ENCODE measurements around the gene ARID3C. TPM values are rescaled to one million over a fixed set of nuclear protein-coding genes. Genes with fewer than 3 reads are reported as not detected.

The ARID3C gene
- under 1 TPM in 3 of 4 donors, not detected in 1; 0.11 to 0.22 (median 0.17) TPM for polyA plus RNA-seq (ENCODE audit: insufficient read length in 4 of 4)

GRCh38 chr9:34628656-34629490, at the start of gene ARID3C:
Gene ARID3C (minus strand): TSS chr9:34629066. CDS start chr9:34628014, 1,052 bp downstream.
- DNase-seq (ENCODE audit: low read depth in 4 of 4, low spot score in 3 of 4) = no peak

- DNase-seq (ENCODE audit: low read depth in 4 of 4, low spot score in 3 of 4) = no peak
These were observed 47.0 kb upstream of the ARID3C start for GRCh38 chr9:34675869-34676268.

- DNase-seq (ENCODE audit: low read depth in 4 of 4, low spot score in 3 of 4) = peak in 1 of 4 donors; percentile 36
These were observed 46.3 kb upstream of the ARID3C start for GRCh38 chr9:34675048-34675714.

GRCh38 chr9:34674440-34674839, 45.6 kb upstream of the ARID3C start:
- no peak for DNase-seq (ENCODE audit: low read depth in 4 of 4, low spot score in 3 of 4)

GRCh38 chr9:34671307-34671706, 42.4 kb upstream of the ARID3C start:
- DNase-seq (ENCODE audit: low read depth in 4 of 4, low spot score in 3 of 4) = no peak

GRCh38 chr9:34669809-34670562, 41.1 kb upstream of the ARID3C start:
- DNase-seq (ENCODE audit: low read depth in 4 of 4, low spot score in 3 of 4) = no peak

GRCh38 chr9:34665381-34666250, 36.8 kb upstream of the ARID3C start:
- peak; percentile 82 to 93 (median 88) for DNase-seq (ENCODE audit: low read depth in 4 of 4, low spot score in 3 of 4)

- DNase-seq (ENCODE audit: low read depth in 4 of 4, low spot score in 3 of 4) = no peak
These were observed 36.2 kb upstream of the ARID3C start for GRCh38 chr9:34665067-34665380.

GRCh38 chr9:34664281-34665066, 35.6 kb upstream of the ARID3C start:
- DNase-seq (ENCODE audit: low read depth in 4 of 4, low spot score in 3 of 4) = peak in 1 of 4 donors; percentile 39

GRCh38 chr9:34663303-34663605, 34.4 kb upstream of the ARID3C start:
- DNase-seq (ENCODE audit: low read depth in 4 of 4, low spot score in 3 of 4) = no peak

GRCh38 chr9:34662526-34663302, 33.8 kb upstream of the ARID3C start, which contains the start of gene CCL27:
Gene CCL27 (minus strand): TSS chr9:34662657. CDS start chr9:34662633, 24 bp downstream.
- DNase-seq (ENCODE audit: low read depth in 4 of 4, low spot score in 3 of 4) = no peak

GRCh38 chr9:34659592-34660253, 30.9 kb upstream of the ARID3C start:
- no peak for DNase-seq (ENCODE audit: low read depth in 4 of 4, low spot score in 3 of 4)

- no peak for DNase-seq (ENCODE audit: low read depth in 4 of 4, low spot score in 3 of 4)
These were observed 29.6 kb upstream of the ARID3C start for GRCh38 chr9:34658461-34658860.

GRCh38 chr9:34656992-34657391, 28.1 kb upstream of the ARID3C start:
- no peak for DNase-seq (ENCODE audit: low read depth in 4 of 4, low spot score in 3 of 4)

- no peak for DNase-seq (ENCODE audit: low read depth in 4 of 4, low spot score in 3 of 4)
These were observed 26.5 kb upstream of the ARID3C start for GRCh38 chr9:34655394-34655793.

- no peak for DNase-seq (ENCODE audit: low read depth in 4 of 4, low spot score in 3 of 4)
These were observed 25.6 kb upstream of the ARID3C start for GRCh38 chr9:34654323-34655051.
